DLD1 (cell line): Measurements from ENCODE around the gene ASCC2.
"Not testable (repeated sequence)": the region's sequence is repeated elsewhere in the genome, so short reads cannot be mapped to it uniquely, and the experiment has no call there.

Source experiments
- in situ Hi-C: cut with HindIII; loops from 2 replicates; pipeline ENCODE4 v1.10.0; 2017; ENCODE audit warnings: low sequenced_read_pairs

ASCC2 gene, protein sequence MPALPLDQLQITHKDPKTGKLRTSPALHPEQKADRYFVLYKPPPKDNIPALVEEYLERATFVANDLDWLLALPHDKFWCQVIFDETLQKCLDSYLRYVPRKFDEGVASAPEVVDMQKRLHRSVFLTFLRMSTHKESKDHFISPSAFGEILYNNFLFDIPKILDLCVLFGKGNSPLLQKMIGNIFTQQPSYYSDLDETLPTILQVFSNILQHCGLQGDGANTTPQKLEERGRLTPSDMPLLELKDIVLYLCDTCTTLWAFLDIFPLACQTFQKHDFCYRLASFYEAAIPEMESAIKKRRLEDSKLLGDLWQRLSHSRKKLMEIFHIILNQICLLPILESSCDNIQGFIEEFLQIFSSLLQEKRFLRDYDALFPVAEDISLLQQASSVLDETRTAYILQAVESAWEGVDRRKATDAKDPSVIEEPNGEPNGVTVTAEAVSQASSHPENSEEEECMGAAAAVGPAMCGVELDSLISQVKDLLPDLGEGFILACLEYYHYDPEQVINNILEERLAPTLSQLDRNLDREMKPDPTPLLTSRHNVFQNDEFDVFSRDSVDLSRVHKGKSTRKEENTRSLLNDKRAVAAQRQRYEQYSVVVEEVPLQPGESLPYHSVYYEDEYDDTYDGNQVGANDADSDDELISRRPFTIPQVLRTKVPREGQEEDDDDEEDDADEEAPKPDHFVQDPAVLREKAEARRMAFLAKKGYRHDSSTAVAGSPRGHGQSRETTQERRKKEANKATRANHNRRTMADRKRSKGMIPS

GRCh38 chr22:29837741-29838598 is at the start of gene ASCC2:
ASCC2 (minus strand) TSS chr22:29838274; CDS start chr22:29832325, 5,949 bp downstream.
- in situ Hi-C loops = no loop called here

DNA sequence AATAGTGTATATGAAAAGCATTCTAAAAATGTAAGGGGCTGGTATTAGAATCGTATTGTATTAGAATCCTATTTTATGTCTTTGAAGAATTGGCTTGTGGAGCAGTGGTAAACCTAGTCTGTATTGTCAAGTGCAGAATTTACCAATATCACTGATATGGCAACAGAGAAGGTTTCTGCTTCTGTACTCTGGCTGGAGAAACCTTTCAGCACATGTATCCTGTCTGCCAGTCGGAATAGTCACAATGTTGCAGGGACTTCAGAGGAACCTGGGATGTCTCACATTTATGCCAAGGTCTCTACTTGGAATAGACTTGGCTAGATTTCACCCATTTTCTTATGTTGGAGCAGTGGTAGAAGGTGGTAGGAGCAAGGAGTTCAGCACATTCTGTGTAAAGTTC is 49.3 kb upstream of the ASCC2 start:
- in situ Hi-C loops = no loop called here

DNA sequence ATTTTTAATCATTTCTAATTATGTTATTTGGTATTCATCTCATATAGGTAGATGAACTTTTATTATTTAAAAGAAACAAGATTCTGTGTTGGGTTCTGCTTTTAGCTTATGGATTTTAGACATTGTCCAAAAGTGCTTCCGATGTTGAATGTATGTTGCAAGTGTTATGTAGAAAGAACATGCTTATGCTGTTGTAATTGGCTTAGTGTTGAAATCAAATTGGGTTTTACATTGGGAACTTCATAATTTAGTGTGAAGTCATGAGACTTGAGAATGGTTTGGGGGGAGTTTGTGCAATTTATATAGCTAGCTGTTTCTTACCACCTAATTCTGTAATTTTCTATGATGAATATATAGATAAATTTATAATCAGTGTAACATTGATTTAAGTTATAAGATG is 48.5 kb upstream of the ASCC2 start:
- in situ Hi-C loops = no loop called here

DNA sequence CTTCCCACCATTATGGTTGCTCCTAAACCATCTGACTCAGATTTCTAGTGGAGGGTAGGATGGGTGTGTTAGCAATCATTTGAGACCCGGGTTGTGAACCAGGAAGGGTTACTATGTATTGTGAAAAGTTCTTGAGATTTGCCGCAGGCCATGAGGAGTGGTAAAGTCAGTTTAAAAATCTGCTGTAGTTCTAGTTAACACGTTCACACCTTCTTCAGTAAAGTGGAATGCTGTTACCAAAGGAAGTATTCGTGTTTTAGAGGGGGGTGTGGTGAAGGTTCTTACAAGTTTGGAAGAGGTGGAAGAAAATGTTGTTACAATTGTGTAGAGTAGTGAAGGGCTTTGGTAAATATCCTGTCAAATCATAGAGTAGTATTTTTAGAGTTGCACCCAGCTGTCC is 47.5 kb upstream of the ASCC2 start:
- in situ Hi-C loops = no loop called here

DNA sequence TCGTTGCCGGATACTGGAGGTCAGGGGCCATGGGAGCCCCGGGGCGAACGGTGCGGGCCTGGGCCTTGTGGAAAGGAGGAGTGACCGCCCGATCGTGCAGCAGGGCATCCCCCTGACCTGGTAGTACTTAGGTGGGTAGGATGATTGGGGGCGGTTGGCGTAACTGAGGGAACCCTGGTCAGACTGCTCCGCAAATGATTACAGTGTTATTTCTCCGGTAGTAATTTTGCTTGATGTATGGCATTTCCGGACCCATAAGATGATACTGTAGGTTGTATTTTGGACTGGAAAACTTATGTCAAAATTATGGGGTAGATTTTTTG is 45.7 kb upstream of the ASCC2 start:
- in situ Hi-C loops = no loop called here

- in situ Hi-C loops = no loop called here
These were observed 45.1 kb upstream of the ASCC2 start, which contains the start of gene MTMR3 for GRCh38 chr22:29883045-29883774. MTMR3 (plus strand) TSS chr22:29883174; CDS start chr22:29971060, 87,886 bp downstream.

DNA sequence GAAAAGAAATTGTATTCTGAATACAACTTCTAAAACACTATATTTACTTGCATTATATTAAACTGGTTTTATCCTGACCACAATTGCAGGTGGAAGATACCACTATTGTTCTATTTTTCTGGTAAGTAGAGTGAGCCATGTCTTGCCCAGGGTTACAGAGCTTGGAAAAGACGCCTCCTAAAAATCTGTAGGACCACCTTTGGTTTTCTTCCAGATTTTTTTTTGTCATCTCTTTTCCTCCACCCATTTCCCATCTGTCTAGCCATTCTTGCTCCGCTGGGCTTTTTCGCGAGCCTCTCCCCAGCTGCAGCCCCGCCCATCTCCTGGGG is 44.6 kb upstream of the ASCC2 start:
- in situ Hi-C loops = no loop called here

GRCh38 chr22:29879753-29880152 is 41.7 kb upstream of the ASCC2 start:
- in situ Hi-C loops = no loop called here

DNA sequence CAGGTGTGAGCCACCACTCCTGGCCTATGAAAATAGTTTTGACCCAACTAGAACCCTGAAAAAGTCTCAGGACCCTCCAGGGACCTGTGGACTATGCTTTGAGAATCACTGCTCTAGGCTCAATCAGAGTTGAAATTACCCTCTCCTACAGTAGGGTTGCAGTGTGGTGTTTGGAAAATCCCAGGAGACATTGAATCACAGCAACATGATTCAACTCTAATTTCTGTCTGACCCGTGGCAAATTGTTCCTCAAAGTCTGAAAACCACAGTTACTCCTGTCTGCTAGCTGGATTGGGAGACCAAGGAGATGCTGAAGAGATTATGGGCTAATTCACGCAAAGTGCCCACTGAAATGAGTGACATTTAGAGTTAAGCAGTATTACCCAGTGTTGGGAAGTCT is 39.5 kb upstream of the ASCC2 start:
- in situ Hi-C loops = no loop called here

GRCh38 chr22:29873943-29874342 is 35.9 kb upstream of the ASCC2 start:
- in situ Hi-C loops = no loop called here

- in situ Hi-C loops = no loop called here
These were observed 34.9 kb upstream of the ASCC2 start for GRCh38 chr22:29872989-29873388.

- in situ Hi-C loops = no loop called here
These were observed 34.2 kb upstream of the ASCC2 start for GRCh38 chr22:29872144-29872893.

GRCh38 chr22:29871684-29872083 is 33.6 kb upstream of the ASCC2 start:
- in situ Hi-C loops = no loop called here

DNA sequence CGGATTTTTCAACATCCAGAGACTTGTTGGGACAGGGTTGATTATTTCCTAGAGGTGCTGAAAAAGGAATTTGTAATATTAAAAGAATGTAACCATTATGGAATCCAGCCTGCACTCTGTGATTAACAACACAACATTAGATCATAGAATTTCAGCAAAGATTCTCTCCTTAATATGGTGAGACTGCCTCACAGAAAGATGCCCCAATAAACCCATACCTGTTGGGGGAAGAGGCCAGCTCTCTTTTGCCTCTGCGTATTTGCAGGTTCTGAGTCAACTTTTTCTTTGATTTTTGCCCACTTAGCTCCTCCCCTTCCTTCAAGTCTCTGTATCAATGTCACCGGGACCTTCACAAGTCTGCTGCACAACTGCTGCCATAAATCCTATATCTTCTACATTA is 32.5 kb upstream of the ASCC2 start:
- in situ Hi-C loops = no loop called here

- in situ Hi-C loops = no loop called here
These were observed 29.8 kb upstream of the ASCC2 start for GRCh38 chr22:29867851-29868250.

- in situ Hi-C loops = no loop called here
These were observed 29.2 kb upstream of the ASCC2 start for GRCh38 chr22:29867260-29867659.

DNA sequence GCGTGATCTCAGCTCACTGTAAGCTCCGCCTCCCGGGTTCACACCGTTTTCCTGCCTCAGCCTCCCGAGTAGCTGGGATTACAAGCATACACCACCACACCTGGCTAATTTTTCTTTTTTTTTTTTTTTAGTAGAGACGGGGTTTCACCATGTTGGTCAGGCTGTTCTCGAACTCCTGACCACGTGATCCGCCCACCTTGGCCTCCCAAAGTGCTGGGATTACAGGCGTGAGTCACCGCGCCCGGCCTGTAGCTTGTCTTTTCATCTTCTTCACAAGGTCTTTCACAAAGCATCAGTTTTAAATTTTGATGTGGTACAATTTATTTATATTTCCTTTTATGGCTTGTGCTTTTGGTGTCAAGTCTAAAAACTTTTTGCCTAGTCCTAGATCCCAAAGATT is 27.5 kb upstream of the ASCC2 start:
- in situ Hi-C loops = not testable (repeated sequence)

DNA sequence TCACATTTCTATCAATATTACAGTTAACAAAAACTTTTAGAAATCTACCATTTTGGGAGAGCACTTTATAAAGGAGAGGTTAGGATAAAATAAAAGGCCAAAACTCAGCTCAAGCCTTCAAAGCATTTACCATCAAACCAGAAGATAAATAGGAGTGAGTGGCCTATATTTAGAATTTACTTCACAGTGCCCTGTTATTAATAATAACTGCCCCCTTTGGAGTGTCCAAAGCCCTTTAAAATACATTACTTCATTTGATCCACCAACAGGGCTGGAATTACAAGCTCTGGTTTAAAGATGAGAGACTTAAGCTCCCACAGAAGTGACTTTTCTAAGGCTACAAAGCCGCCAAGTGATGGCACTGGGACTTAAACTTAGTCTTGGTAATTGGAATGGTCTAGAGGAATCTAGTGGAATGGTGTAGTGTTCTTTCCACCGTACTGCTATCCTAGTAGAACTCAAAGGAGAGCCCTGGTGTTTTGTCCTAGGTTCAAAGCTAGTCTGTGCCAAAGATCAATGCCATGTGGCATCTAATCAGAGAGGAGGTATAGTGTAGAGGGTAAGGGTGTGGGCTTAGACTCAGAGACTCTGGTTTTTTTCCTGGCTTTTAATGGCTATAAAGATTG is 23.7 kb upstream of the ASCC2 start:
- in situ Hi-C loops = no loop called here

DNA sequence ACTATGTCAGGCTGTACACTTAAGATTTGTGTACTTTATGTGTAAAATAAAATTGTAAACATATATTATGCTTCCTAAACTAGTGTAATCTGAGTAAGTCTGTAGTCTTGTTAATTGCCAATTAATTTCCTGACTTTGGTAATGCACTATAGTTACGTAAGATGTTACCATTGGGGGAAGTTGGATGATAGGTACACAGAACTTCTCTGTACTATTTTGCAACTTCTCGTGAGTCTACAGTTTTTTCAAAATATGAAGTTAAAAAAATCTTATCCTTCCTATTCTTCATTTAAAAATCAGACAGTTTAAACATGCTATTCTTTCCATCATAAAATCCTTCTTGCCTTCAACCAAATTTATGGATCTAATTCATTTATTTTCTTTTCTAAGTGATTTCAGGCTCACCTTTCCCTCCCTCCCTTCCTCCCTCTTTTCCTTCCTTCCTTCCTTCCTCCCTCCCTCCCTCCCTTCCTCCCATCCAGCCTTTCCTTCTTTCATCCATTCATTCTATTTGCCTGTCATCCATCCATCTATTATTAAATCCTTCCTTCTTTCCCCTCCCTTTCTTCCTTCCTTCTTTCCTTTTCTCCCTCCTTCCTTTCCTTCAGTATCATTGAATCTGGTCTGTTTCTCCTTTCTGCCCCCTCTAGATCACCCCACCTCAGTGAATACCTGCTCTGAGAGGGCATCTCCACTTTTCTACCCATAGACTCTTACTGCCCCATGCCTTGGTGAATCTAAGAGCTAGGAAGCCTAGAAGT is 22.1 kb upstream of the ASCC2 start:
- in situ Hi-C loops = no loop called here
